DND-41 (cell line): Measurements from ENCODE around the gene TUB.

ENCODE experiments used
- CTCF ChIP-seq: IDR thresholded peaks from 2 replicates; pipeline ENCODE4 v1.5.1; 2012; ENCODE audit warnings: borderline replicate concordance, low read length, moderate library complexity, mild to moderate bottlenecking; ENCODE audit not compliant: poor library complexity, severe bottlenecking; ENCODE audit errors: extremely low read depth
- EZH2 ChIP-seq: IDR thresholded peaks from 3 replicates; pipeline ENCODE4 v1.6.1; 2012; ENCODE audit warnings: borderline replicate concordance, low read depth, mild to moderate bottlenecking, moderate library complexity, low read length, inconsistent platforms; ENCODE audit not compliant: severe bottlenecking

GRCh38 chr11:8040261-8040920, 40.6 kb upstream of the TUB start:
- TF ChIP-seq CTCF (no peak), EZH2 (no peak)
